CD4-positive, alpha-beta T cell treated with Interleukin-17A for 1 hour (primary cell): ENCODE results near the gene RALGDS.
"Not testable (repeated sequence)": the region's sequence is repeated elsewhere in the genome, so short reads cannot be mapped to it uniquely, and the experiment has no call there.

ENCODE experiments used
- DNase-seq: peaks from one replicate; pipeline ENCODE4 v3.0.0-alpha.2; 2020

RALGDS gene

GRCh38 chr9:133103987-133104505 lies 17.0 kb downstream of the RALGDS start:
- DNase-seq = no peak

DNA sequence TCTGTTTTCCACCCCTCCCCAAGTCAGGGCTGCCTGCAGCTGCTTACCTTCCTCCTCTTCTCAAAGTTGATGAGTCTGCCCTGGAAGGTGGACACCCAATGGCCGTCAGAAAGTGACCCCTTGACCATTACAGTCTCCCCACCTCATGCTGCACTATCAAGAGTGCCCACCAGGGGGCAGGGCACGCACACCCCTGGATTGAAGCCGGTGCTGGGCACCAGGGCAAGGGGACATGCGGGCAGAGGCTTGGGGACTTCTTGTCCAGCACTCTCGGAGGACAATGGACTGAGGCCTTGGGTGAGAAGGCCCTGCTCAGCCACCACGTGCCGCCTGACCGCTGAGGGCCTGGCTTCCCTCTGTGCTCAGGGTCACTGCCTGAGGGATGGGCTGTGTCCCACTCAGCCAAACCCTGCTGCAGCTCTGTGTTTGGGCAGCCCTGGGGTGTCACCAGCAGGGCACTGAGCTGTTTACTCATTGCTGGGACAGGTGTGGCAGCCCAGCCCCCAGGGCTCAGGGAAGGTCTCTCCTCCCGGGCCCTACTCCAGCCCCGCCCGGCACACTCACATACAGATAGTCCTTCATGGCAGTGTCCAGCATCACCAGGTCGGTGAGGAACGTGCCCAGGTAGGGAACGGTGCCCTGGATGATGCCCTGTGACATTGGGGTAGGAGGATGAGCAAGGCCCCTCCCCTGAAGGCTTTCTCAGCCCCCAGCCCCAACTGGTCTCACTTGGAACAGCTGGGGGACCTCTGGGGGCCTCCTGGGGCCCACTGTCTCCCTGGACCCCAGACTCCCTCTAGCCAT lies 17.7 kb downstream of the RALGDS start:
- peak; percentile 58 for DNase-seq

GRCh38 chr9:133102190-133103021 lies 18.6 kb downstream of the RALGDS start:
- no peak for DNase-seq

DNA sequence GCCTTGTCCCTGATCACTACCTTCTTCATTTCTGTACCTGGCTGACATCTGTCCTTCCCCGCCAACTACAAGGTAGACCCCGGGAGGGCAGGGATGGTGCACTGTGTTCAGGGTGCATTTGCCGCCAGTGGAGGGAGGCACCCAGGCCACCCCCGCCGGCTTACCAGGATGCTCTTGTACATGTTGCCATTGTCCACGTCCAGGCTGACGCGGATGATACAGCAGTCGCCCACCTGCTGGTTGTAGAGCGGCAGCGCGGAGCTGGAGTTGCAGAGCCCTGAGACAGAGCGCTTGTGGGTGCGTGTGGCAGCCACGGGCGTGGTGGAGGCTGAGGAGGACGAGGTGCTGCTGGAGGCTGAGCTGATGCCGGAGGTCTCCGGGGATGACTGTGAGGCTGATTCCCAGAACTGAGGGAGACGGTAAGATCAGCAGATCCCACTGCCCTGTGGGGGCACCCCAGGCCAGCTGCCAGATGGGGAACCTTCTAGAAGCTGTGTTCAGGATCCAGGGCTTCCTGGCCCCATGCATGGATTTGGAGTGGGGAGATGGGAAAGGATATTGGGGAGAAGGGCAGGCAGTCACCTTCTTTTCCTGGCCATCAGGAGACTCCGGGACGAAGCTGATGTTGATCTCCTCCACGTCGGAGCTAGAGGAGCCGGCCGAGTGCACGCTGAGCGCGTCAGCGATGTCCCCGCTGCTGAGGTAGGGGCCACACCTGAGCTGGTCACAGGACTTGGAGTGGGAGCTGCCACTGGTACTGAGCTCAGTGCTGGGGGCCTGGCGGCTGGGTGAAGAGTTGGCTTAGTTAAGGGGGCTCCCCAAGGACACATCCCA lies 19.5 kb downstream of the RALGDS start:
- no peak for DNase-seq

- DNase-seq = no peak
These were observed 20.3 kb downstream of the RALGDS start for GRCh38 chr9:133100506-133101355.

GRCh38 chr9:133099726-133100505 lies 21.1 kb downstream of the RALGDS start:
- no peak for DNase-seq

GRCh38 chr9:133098871-133099270 lies 22.2 kb downstream of the RALGDS start:
- no peak for DNase-seq

- DNase-seq = no peak
These were observed 22.8 kb downstream of the RALGDS start for GRCh38 chr9:133098104-133098754.

GRCh38 chr9:133094842-133095393 lies 26.1 kb downstream of the RALGDS start:
- no peak for DNase-seq

DNA sequence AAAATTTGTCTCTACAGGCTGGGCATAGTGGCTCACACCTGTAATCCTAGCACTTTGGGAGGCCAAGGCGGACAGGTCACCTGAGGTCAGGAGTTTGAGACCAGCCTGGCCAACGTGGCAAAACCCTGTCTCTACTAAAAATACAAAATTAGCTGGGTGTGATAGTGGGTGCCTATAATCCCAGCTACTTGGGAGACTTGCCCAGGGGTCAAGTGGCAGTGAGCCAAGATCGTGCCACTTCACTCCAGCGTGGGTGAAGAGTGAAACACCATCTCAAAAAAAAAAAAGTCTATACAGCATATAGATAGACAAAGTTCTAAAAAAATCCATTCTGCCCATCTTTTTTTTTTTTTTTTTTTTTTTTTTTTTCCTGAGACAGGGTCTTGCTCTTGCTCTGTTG lies 26.7 kb downstream of the RALGDS start:
- DNase-seq = not testable (repeated sequence)

DNA sequence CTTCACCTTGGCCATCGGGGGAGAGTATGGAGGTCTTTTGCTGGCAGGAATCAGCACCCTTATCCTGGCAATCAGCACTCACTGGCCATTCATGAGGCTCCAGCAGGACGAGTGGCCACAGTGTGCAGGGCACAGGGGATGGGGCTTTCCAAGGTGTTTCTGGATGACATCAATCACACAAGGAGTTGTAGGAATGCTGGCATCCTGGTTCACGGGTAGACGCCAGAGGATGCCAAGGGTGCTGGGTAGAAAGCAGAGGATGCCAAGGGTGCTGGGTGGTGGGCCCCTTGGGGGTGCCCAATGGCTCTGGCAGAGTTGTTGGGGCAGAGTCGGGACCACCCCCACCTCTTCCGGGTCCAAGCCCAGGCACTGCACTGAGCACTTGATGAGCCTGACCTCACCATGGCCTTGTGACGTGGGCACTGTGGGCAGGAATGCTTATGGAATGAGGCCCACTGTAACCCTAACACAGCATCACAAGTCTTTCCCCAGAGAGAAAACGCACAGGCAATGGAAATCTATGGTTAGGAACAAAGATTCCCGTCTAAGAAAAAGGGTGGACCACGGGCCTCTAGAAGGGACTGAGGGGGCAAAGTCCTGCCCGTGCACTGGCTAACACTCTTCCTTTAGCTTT lies 30.2 kb downstream of the RALGDS start:
- no peak for DNase-seq

GRCh38 chr9:133090187-133090586 lies 30.9 kb downstream of the RALGDS start:
- DNase-seq = no peak

- no peak for DNase-seq
These were observed 31.8 kb downstream of the RALGDS start for GRCh38 chr9:133089271-133089671.

DNA sequence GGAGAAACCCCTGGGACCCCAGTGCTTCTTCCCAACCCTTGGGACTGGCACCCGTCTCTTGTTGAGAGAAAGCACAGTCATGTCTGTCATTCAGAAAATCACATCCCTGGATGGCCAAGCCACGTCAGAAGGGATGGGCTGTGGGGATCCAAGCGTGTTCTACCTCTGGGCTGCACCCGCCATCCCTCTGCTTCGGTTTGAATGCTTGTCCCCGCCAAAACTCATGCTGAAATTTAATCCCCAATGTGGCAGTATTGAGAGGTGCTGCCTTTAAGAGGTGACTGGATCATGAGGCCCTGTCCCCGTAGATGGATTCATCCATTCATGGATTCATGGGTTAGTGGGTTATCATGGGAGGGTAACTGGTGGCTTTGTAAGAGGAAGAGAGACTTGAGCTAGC lies 32.3 kb downstream of the RALGDS start:
- DNase-seq = no peak

GRCh38 chr9:133088146-133088750 lies 32.8 kb downstream of the RALGDS start:
- DNase-seq = no peak

GRCh38 chr9:133087429-133088145 lies 33.5 kb downstream of the RALGDS start:
- no peak for DNase-seq

DNA sequence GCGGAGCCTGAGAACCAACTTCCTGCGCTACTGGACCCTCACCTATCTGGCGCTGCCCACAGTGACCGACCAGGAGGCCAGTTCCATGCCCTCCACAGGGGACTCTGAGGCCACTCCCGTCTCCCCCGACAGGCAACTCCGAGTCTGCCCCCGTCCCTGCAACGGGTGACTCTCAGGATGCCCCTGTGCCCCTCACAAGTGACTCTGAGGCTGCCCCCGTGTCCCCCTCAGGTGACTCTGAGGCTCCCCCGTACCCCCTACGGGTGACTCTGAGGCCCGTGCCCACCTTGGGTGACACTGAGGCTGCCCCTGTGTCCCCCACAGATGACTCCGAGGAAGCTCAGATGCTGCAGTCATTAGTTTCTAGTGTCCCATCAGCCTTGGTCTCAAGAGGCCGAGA lies 34.1 kb downstream of the RALGDS start:
- DNase-seq = no peak

DNA sequence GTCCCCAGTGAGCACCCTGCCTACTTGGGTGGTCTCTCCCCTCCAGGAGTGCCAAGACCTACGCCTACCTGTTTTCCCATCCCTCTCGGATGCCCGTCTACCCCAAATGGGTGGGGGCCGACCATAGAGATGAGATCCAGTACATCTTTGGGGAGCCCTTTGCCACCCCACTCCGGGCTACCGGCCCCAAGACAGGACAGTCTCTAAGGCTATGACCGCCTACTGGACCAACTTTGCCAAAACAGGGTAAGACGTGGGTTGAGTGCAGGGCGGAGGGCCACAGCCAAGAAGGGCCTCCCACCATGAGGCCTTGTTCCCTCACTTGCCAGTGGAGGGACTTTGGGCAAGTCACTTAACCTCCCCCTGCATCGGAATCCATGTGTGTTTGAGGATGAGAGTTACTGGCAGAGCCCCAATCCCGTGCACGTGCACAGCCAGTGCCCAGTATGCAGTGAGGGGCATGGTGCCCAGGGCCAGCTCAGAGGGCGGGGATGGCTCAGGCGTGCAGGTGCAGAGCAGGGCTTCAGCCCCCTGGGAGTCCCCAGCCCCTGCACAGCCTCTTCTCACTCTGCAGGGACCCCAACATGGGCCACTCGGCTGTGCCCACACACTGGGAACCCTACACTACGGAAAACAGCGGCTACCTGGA lies 34.7 kb downstream of the RALGDS start:
- not testable (repeated sequence) for DNase-seq
